Erythroblast (primary cell): ENCODE results near the gene GPT2.

ENCODE experiments used
- GATA1 ChIP-seq: IDR thresholded peaks from 2 replicates; pipeline ENCODE4 v1.6.1; 2011; ENCODE audit warnings: low read depth, mild to moderate bottlenecking, control low read depth, low read length, moderate library complexity
- POLR2A ChIP-seq: IDR thresholded peaks from 2 replicates; pipeline ENCODE4 v1.6.1; 2011; ENCODE audit warnings: mild to moderate bottlenecking, low read length

DNA sequence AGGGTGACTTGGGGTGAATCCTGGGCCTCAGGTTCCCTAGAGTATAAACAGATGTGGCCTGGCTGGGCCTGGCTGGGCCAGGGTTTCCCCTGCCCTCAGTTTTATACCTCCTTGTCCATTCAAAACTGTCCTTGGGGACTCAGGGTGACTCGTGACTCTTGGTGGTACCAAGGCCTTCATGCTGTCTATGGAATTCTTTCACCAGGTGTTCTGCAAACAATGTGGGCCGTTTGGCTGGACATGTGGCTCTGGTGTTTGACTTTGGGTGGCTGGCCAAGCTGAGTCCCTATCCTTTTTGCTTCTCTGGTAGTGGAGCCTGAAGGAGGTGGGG, 3.3 kb downstream of the GPT2 start:
- TF ChIP-seq POLR2A (no peak), GATA1 (no peak)
